Osteoblast (primary cell): ENCODE results near the gene ENDOV. TPM values are rescaled to one million over a fixed set of nuclear protein-coding genes. Genes with fewer than 3 reads are reported as not detected.
A peak's percentile ranks its signal among the peaks of the same experiment; 100 is the strongest.

Experiments used
- DNase-seq: peaks from one replicate; pipeline ENCODE4 v3.0.0; 2011; ENCODE audit warnings: low spot score, mixed read lengths; ENCODE audit not compliant: insufficient read length; ENCODE audit errors: missing footprints
- H2AFZ ChIP-seq: 2 replicates; pipeline ENCODE4 v1.6.0; 2011; ENCODE audit warnings: mild to moderate bottlenecking, low read length
- H3K27ac ChIP-seq: 2 replicates; pipeline ENCODE4 v1.5.1; 2011; ENCODE audit warnings: mild to moderate bottlenecking, low read depth, low read length, moderate library complexity
- H3K27me3 ChIP-seq: 2 replicates; pipeline ENCODE4 v1.6.0; 2012; ENCODE audit warnings: mild to moderate bottlenecking, control low read depth, inconsistent platforms, low read length, moderate library complexity; ENCODE audit not compliant: insufficient read depth
- H3K36me3 ChIP-seq: 2 replicates; pipeline ENCODE4 v1.5.1; 2011; ENCODE audit warnings: mild to moderate bottlenecking, low read length, control low read depth, moderate library complexity; ENCODE audit not compliant: insufficient read depth
- H3K4me1 ChIP-seq: 2 replicates; pipeline ENCODE4 v1.5.1; 2011; ENCODE audit warnings: mild to moderate bottlenecking, low read length, control low read depth, moderate library complexity; ENCODE audit not compliant: insufficient read depth
- H3K4me2 ChIP-seq: 2 replicates; pipeline ENCODE4 v1.6.0; 2011; ENCODE audit warnings: mild to moderate bottlenecking, low read length; ENCODE audit not compliant: insufficient read depth
- H3K4me3 ChIP-seq: fragments of 200-600 bp; sonication (generic); 3 replicates; pipeline ENCODE4 v1.5.1; 2012; ENCODE audit warnings: mild to moderate bottlenecking, low read length, inconsistent platforms; ENCODE audit not compliant: insufficient read depth
- H3K79me2 ChIP-seq: 2 replicates; pipeline ENCODE4 v1.6.0; 2012; ENCODE audit warnings: mild to moderate bottlenecking, low read length, control low read depth, inconsistent platforms; ENCODE audit not compliant: insufficient read depth
- H3K9me3 ChIP-seq: 2 replicates; pipeline ENCODE4 v1.5.1; 2011; ENCODE audit warnings: low read depth, low read length, control low read depth
- H4K20me1 ChIP-seq: 2 replicates; pipeline ENCODE4 v1.6.0; 2012; ENCODE audit warnings: mild to moderate bottlenecking, low read length, control low read depth; ENCODE audit not compliant: insufficient read depth
- CTCF ChIP-seq: IDR thresholded peaks from 2 replicates; pipeline ENCODE4 v1.5.1; 2011; ENCODE audit warnings: mild to moderate bottlenecking, low read depth, low read length, moderate library complexity; ENCODE audit errors: extremely low read depth
- total RNA-seq: library from RNA; depleted of rRNA; stranded (reverse); fragments of >200 nt; gene quantifications from 2 replicates; pipeline ENCODE4 v1.2.3, GENCODE V29; 2012

Gene ENDOV
- total RNA-seq, 1 donor: 19.5 TPM

- Histone ChIP-seq H3K4me2 (no peak overlapping the region), H3K79me2 (no peaks in the 10 kb centered on the region), H4K20me1 (no peaks in the 10 kb centered on the region), H3K4me3 (no peak overlapping the region), H3K9me3 (no peaks in the 10 kb centered on the region), H3K4me1 (no peaks in the 10 kb centered on the region), H3K27me3 (no peaks in the 10 kb centered on the region), H3K27ac (no peak overlapping the region), H2AFZ (no peak overlapping the region), H3K36me3 (peaks cover 93% of the 10 kb centered on the region)
- no peak for TF ChIP-seq CTCF
- DNase-seq: peak; percentile 31
These were observed 42.5 kb upstream of the ENDOV start for GRCh38 chr17:80372456-80372855.

GRCh38 chr17:80372922-80373570 lies 41.9 kb upstream of the ENDOV start:
- no peak for TF ChIP-seq CTCF
- Histone ChIP-seq H3K27ac (no peak overlapping the region), H3K36me3 (peaks cover 93% of the 10 kb centered on the region), H2AFZ (no peak overlapping the region), H3K4me3 (no peak overlapping the region), H3K4me1 (no peaks in the 10 kb centered on the region), H3K9me3 (no peaks in the 10 kb centered on the region), H3K27me3 (no peaks in the 10 kb centered on the region), H3K79me2 (no peaks in the 10 kb centered on the region), H3K4me2 (no peak overlapping the region), H4K20me1 (no peaks in the 10 kb centered on the region)
- peak; percentile 32 for DNase-seq

GRCh38 chr17:80374039-80374731 lies 40.8 kb upstream of the ENDOV start:
- Histone ChIP-seq H3K27ac (no peak overlapping the region), H3K4me2 (no peak overlapping the region), H2AFZ (no peak overlapping the region), H3K9me3 (no peaks in the 10 kb centered on the region), H3K79me2 (no peaks in the 10 kb centered on the region), H3K4me1 (no peaks in the 10 kb centered on the region), H3K36me3 (peaks cover 95% of the 10 kb centered on the region), H4K20me1 (no peaks in the 10 kb centered on the region), H3K27me3 (no peaks in the 10 kb centered on the region), H3K4me3 (no peak overlapping the region)
- TF ChIP-seq CTCF: no peak
- DNase-seq: peak; percentile 53

GRCh38 chr17:80374732-80375585 lies 40.0 kb upstream of the ENDOV start:
- Histone ChIP-seq H3K36me3 (peaks cover 95% of the 10 kb centered on the region), H3K27ac (no peak overlapping the region), H4K20me1 (peaks cover 2% of the 10 kb centered on the region), H3K9me3 (no peaks in the 10 kb centered on the region), H3K4me1 (no peaks in the 10 kb centered on the region), H3K27me3 (no peaks in the 10 kb centered on the region), H3K4me3 (no peak overlapping the region), H2AFZ (no peak overlapping the region), H3K4me2 (no peak overlapping the region), H3K79me2 (no peaks in the 10 kb centered on the region)
- TF ChIP-seq CTCF: no peak
- peak; percentile 29 for DNase-seq
